ENCODE measurements around the gene COMMD10. TPM values are rescaled to one million over a fixed set of nuclear protein-coding genes. Genes with fewer than 3 reads are reported as not detected.
A peak's percentile ranks its signal among the peaks of the same experiment; 100 is the strongest.

Gene COMMD10
- total and polyA plus RNA-seq, 8 donors = 3.2 to 72.8 (median 35.4) TPM

DNA sequence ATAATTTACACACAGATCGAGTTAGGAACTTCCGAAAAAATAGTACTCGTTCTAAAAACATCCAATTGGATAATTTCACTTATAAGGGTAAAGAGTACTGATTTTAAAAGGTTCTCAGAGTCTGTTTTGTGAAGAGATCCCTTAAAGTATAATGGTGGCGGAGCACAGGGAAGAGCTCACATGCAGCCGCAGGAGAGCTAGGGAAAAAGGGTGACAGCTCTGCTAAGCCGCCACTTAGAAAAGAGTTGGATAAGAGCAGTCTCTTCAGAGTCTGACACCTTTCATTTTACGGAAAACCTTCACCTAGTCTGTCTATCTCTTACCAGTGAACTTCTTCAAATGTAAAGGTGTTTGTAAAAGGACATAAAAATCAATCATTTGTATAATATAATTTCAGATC is 149.9 kb downstream of the COMMD10 start:
- DNase-seq = no peak
- no peaks in the 10 kb centered on the region for H3K9me3 ChIP-seq
- 95 to 98% (median 96%) methylated on average over 7 of the region's 7 CpGs for WGBS, 5 donors
- H3K27ac ChIP-seq = no peak overlapping the region
- no peaks in the 10 kb centered on the region for H3K4me1 ChIP-seq
- no peaks in the 10 kb centered on the region for H3K27me3 ChIP-seq
- no peak overlapping the region for H3K4me3 ChIP-seq
- H3K36me3 ChIP-seq = no peaks in the 10 kb centered on the region
- TF ChIP-seq, protein P1, sequence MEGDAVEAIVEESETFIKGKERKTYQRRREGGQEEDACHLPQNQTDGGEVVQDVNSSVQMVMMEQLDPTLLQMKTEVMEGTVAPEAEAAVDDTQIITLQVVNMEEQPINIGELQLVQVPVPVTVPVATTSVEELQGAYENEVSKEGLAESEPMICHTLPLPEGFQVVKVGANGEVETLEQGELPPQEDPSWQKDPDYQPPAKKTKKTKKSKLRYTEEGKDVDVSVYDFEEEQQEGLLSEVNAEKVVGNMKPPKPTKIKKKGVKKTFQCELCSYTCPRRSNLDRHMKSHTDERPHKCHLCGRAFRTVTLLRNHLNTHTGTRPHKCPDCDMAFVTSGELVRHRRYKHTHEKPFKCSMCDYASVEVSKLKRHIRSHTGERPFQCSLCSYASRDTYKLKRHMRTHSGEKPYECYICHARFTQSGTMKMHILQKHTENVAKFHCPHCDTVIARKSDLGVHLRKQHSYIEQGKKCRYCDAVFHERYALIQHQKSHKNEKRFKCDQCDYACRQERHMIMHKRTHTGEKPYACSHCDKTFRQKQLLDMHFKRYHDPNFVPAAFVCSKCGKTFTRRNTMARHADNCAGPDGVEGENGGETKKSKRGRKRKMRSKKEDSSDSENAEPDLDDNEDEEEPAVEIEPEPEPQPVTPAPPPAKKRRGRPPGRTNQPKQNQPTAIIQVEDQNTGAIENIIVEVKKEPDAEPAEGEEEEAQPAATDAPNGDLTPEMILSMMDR (IDR thresholded peaks at IDR 0.05) = no peak
- no peak for TF ChIP-seq EP300 (IDR thresholded peaks at IDR 0.05)
- no peak for TF ChIP-seq POLR2A (IDR thresholded peaks at IDR 0.05)
- no peak for TF ChIP-seq POLR2AphosphoS5 (IDR thresholded peaks at IDR 0.05)
- intact Hi-C loops (cut with DNase I; ENCODE audit: low total_unique reads) = no loop called here

DNA sequence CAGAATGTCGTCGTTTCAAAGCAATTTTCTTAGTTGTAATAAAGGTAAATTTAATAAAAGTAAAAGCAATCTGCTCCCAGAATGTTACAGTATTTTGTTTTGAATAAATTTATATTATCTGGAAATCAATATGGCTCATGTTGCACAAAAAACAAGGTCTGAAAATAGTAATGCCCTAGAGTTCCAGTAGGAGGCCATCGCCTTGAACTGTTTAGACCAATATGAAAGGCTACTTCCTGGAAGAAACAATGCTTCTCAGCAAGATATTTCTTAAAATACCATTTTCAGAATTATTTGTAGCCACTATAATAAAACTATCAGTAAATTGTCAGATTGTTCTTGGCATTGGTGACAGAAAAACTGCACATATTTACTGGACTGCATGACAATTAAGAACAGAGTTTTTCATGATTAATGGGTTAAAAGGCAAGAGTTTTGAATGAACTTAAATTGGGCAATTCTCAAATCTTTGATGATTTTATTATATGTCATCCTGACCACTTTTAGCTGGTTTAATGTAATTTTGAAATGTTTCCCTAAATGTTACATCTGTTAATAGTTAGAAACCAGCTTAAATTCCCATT is 153.2 kb downstream of the COMMD10 start:
- peak in 1 of 2 donors; percentile 3 for DNase-seq
- 95 to 100% (median 96%) methylated on average over 3 of the region's 3 CpGs for WGBS, 5 donors
- Histone ChIP-seq H3K36me3 (no peaks in the 10 kb centered on the region), H3K4me1 (peaks cover 0 to 11% (median 0%) of the 10 kb centered on the region in 4 donors), H3K27me3 (no peaks in the 10 kb centered on the region), H3K27ac (no peak overlapping the region), H3K4me3 (no peak overlapping the region), H3K9me3 (no peaks in the 10 kb centered on the region)
- intact Hi-C loops (cut with DNase I; ENCODE audit: low total_unique reads) = no loop called here
- TF ChIP-seq POLR2AphosphoS5 (IDR thresholded peaks at IDR 0.05) = no peak

DNA sequence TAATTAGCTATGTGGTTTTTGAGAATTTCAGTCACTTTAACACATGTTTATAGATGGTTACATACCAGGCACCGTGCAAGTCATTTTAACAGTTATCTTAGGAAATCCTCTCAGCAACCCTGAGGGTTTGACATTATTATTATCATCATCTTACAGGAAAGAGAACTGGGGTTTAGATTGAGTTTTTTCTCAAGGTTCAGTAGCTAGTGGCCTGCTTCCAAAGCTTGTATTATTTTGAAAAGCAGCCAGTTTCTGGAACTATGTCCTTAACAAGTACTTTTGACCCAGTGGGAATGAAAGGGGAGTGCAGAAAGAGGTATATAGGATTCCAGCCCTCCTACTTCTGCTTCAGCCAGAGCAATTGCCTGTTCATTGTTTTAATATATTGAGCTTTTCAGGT is 157.5 kb downstream of the COMMD10 start:
- Histone ChIP-seq H3K4me3 (no peak overlapping the region), H3K36me3 (no peaks in the 10 kb centered on the region), H3K9me3 (peaks cover 0 to 13% (median 5%) of the 10 kb centered on the region in 4 donors), H3K27me3 (no peaks in the 10 kb centered on the region), H3K4me1 (peaks cover 0 to 11% (median 0%) of the 10 kb centered on the region in 4 donors), H3K27ac (no peak overlapping the region)
- 35 to 61% (median 48%) methylated on average over 1 of the region's 1 CpG for WGBS, 5 donors
- TF ChIP-seq POLR2A (IDR thresholded peaks at IDR 0.05) = no peak
- TF ChIP-seq, protein P1 (IDR thresholded peaks at IDR 0.05) = no peak
- TF ChIP-seq POLR2AphosphoS5 (IDR thresholded peaks at IDR 0.05) = no peak
- no peak for TF ChIP-seq EP300 (IDR thresholded peaks at IDR 0.05)
- peak in 1 of 2 donors; percentile 10 for DNase-seq
- intact Hi-C loops (cut with DNase I; ENCODE audit: low total_unique reads) = no loop called here

DNA sequence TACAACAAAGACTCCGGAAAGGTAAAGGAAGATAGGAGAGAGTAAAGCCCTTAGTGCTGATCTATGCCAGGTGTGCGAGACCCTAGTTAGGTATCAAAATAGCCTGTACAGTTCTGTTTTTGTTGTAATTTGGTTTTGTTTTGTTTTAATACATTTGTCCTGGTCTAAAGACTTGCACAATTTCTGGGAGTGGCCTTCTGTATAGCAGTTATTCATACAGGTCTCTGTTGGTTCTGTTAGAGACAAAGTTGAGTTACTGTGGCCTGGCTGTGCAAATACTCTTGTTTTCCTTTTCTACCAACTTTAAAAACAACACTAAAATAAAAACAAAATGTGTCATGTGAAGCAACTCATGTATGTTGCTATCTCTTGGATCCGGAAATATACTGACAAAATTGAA is 163.6 kb downstream of the COMMD10 start:
- no peak for TF ChIP-seq POLR2AphosphoS5 (IDR thresholded peaks at IDR 0.05)
- no peak for TF ChIP-seq POLR2A (IDR thresholded peaks at IDR 0.05)
- TF ChIP-seq EP300 (IDR thresholded peaks at IDR 0.05) = no peak
- TF ChIP-seq, protein P1 (IDR thresholded peaks at IDR 0.05) = no peak
- Histone ChIP-seq H3K9me3 (peaks cover 0 to 13% (median 5%) of the 10 kb centered on the region in 4 donors), H3K36me3 (no peaks in the 10 kb centered on the region), H3K4me3 (no peak overlapping the region), H3K27me3 (no peaks in the 10 kb centered on the region), H3K4me1 (no peaks in the 10 kb centered on the region), H3K27ac (no peak overlapping the region)
- no peak for DNase-seq
- intact Hi-C loops (cut with DNase I; ENCODE audit: low total_unique reads) = no loop called here
- 94 to 99% (median 97%) methylated on average over 3 of the region's 3 CpGs for WGBS, 5 donors

DNA sequence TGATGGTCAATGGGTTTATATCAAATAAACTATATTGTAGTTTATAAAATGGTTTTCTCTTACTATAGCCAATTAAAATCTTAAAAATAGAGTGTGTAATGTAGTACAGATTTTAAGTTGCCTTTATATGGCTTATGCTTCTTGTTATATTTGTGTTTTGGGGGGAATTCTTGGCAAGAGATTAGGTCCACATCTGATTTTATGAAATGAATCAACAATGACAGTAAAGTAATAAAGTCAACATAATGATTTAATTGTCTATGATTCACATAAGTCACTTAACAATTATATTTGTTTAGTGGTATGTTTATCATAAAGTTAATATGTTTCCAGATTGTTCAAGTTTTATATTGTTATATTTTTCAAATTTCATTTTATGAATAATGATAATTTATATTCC is 164.8 kb downstream of the COMMD10 start:
- H3K36me3 ChIP-seq = no peaks in the 10 kb centered on the region
- DNase-seq = no peak
- no peaks in the 10 kb centered on the region for H3K27me3 ChIP-seq
- no peaks in the 10 kb centered on the region for H3K4me1 ChIP-seq
- TF ChIP-seq, protein P1 (IDR thresholded peaks at IDR 0.05) = no peak
- TF ChIP-seq POLR2AphosphoS5 (IDR thresholded peaks at IDR 0.05) (no peak), POLR2A (IDR thresholded peaks at IDR 0.05) (no peak), EP300 (IDR thresholded peaks at IDR 0.05) (no peak)
- no peak overlapping the region for H3K27ac ChIP-seq
- no peak overlapping the region for H3K4me3 ChIP-seq
- intact Hi-C loops (cut with DNase I; ENCODE audit: low total_unique reads) = no loop called here
- H3K9me3 ChIP-seq = peaks cover 0 to 13% (median 5%) of the 10 kb centered on the region in 4 donors

Measured in stomach (tissue), 9 donors.